BE2C (cell line): ENCODE results near the gene SKA3.

Experiments used
- DNase-seq: peaks from one replicate; pipeline ENCODE4 v3.0.0-alpha.2; 2020
- H3K27me3 ChIP-seq: fragments of 250-450 bp; sonication (Bioruptor Pico); 2 replicates; pipeline ENCODE4 v1.5.1; 2020; ENCODE audit warnings: mild to moderate bottlenecking
- H3K36me3 ChIP-seq: fragments of 250-450 bp; sonication (Bioruptor Pico); 2 replicates; pipeline ENCODE4 v1.5.1; 2020; ENCODE audit warnings: mild to moderate bottlenecking
- H3K4me1 ChIP-seq: fragments of 250-450 bp; sonication (Bioruptor Pico); 2 replicates; pipeline ENCODE4 v1.5.1; 2020
- H3K4me3 ChIP-seq: 2 replicates; pipeline ENCODE4 v1.5.1; 2011; ENCODE audit warnings: low read depth, low read length
- H3K9me3 ChIP-seq: fragments of 250-450 bp; sonication (Bioruptor Pico); 2 replicates; pipeline ENCODE4 v1.5.1; 2020
- CTCF ChIP-seq: IDR thresholded peaks from 2 replicates; pipeline ENCODE4 v1.5.1; 2012; ENCODE audit warnings: mild to moderate bottlenecking, low read depth, low read length

The SKA3 gene

GRCh38 chr13:21118180-21118579 is 58.2 kb downstream of the SKA3 start:
- Histone ChIP-seq H3K36me3 (no peaks in the 10 kb centered on the region), H3K27me3 (no peaks in the 10 kb centered on the region), H3K4me3 (no peak overlapping the region), H3K9me3 (no peaks in the 10 kb centered on the region), H3K4me1 (no peaks in the 10 kb centered on the region)
- no peak for DNase-seq
- TF ChIP-seq CTCF = no peak

- TF ChIP-seq CTCF = no peak
- Histone ChIP-seq H3K27me3 (no peaks in the 10 kb centered on the region), H3K4me3 (no peak overlapping the region)
These were observed 59.1 kb downstream of the SKA3 start for GRCh38 chr13:21117104-21117809.

GRCh38 chr13:21116141-21116540 is 60.2 kb downstream of the SKA3 start:
- Histone ChIP-seq H3K4me1 (no peaks in the 10 kb centered on the region), H3K36me3 (no peaks in the 10 kb centered on the region), H3K9me3 (no peaks in the 10 kb centered on the region), H3K4me3 (no peak overlapping the region), H3K27me3 (no peaks in the 10 kb centered on the region)
- no peak for TF ChIP-seq CTCF
- DNase-seq = no peak

More at GRCh38 chr13:21117104-21117809, 59.1 kb downstream of the SKA3 start:
- H3K36me3 ChIP-seq = no peaks in the 10 kb centered on the region
- DNase-seq = no peak
- H3K4me1 ChIP-seq = no peaks in the 10 kb centered on the region
- no peaks in the 10 kb centered on the region for H3K9me3 ChIP-seq

- Histone ChIP-seq H3K4me1 (no peaks in the 10 kb centered on the region), H3K4me3 (no peak overlapping the region), H3K36me3 (no peaks in the 10 kb centered on the region), H3K9me3 (no peaks in the 10 kb centered on the region), H3K27me3 (no peaks in the 10 kb centered on the region)
- TF ChIP-seq CTCF = no peak
- DNase-seq = no peak
These were observed 61.1 kb downstream of the SKA3 start for GRCh38 chr13:21115231-21115630.

- DNase-seq = no peak
- Histone ChIP-seq H3K4me3 (no peak overlapping the region), H3K9me3 (no peaks in the 10 kb centered on the region), H3K36me3 (no peaks in the 10 kb centered on the region), H3K4me1 (no peaks in the 10 kb centered on the region), H3K27me3 (no peaks in the 10 kb centered on the region)
- TF ChIP-seq CTCF = no peak
These were observed 64.8 kb downstream of the SKA3 start for GRCh38 chr13:21111546-21111945.

- Histone ChIP-seq H3K9me3 (no peaks in the 10 kb centered on the region), H3K27me3 (no peaks in the 10 kb centered on the region), H3K36me3 (no peaks in the 10 kb centered on the region), H3K4me3 (no peak overlapping the region), H3K4me1 (no peaks in the 10 kb centered on the region)
- no peak for TF ChIP-seq CTCF
- no peak for DNase-seq
These were observed 67.2 kb downstream of the SKA3 start for GRCh38 chr13:21109168-21109567.
